Neural cell (in vitro differentiated cells): Measurements from ENCODE around the gene TSPAN8.

ENCODE experiments used
- EP300 ChIP-seq: fragments of 450-650 bp; conservative IDR thresholded peaks from 2 replicates; pipeline ENCODE4 v1.6.1; 2014; ENCODE audit warnings: antibody characterized with exemption, mild to moderate bottlenecking, moderate library complexity; ENCODE audit not compliant: poor library complexity, severe bottlenecking
- EZH2 ChIP-seq: fragments of 200-600, 300-800 bp; shearing (Covaris generic), sonication (generic); IDR thresholded peaks from 2 replicates; pipeline ENCODE4 v1.6.1; 2014; ENCODE audit warnings: antibody characterized with exemption, low read length, borderline replicate concordance, mild to moderate bottlenecking; ENCODE audit not compliant: insufficient read depth, poor library complexity, severe bottlenecking
- POLR2AphosphoS5 ChIP-seq: IDR thresholded peaks from 2 replicates; pipeline ENCODE4 v1.6.1; 2012
- RAD21 ChIP-seq: fragments of 450-650 bp; conservative IDR thresholded peaks from 2 replicates; pipeline ENCODE4 v1.6.1; 2014; ENCODE audit warnings: antibody characterized with exemption, mild to moderate bottlenecking, moderate library complexity
- SMC3 ChIP-seq: fragments of 450-650 bp; conservative IDR thresholded peaks from 2 replicates; pipeline ENCODE4 v1.6.1; 2014; ENCODE audit warnings: antibody characterized with exemption, mild to moderate bottlenecking, moderate library complexity; ENCODE audit not compliant: poor library complexity
- TF ChIP-seq, protein P1 (sequence below): fragments of 450-650 bp; IDR thresholded peaks from 2 replicates; pipeline ENCODE4 v1.5.1; 2014; ENCODE audit warnings: antibody characterized with exemption, mild to moderate bottlenecking, moderate library complexity; ENCODE audit not compliant: poor library complexity, severe bottlenecking

DNA sequence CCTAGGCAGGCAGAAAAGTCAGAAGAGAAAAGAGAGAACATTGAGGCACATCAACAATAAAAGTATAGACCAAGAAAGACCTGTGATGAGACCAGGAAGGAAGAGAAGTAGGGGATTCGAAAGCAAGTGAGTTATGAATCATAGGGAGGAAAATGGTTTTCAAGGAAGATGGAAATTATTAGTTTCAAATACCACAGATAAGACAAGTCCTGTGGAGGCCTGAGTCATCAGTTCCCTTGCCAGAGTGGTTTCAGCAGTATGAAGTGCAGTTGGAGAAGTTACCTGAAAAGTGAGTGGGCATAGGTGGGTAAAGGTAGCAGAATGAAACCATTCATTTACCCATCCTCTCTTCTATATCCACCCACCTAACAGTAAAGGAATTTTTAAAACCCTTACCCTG, 25.2 kb upstream of the TSPAN8 start:
- TF ChIP-seq EZH2 = no peak
- TF ChIP-seq, protein P1, sequence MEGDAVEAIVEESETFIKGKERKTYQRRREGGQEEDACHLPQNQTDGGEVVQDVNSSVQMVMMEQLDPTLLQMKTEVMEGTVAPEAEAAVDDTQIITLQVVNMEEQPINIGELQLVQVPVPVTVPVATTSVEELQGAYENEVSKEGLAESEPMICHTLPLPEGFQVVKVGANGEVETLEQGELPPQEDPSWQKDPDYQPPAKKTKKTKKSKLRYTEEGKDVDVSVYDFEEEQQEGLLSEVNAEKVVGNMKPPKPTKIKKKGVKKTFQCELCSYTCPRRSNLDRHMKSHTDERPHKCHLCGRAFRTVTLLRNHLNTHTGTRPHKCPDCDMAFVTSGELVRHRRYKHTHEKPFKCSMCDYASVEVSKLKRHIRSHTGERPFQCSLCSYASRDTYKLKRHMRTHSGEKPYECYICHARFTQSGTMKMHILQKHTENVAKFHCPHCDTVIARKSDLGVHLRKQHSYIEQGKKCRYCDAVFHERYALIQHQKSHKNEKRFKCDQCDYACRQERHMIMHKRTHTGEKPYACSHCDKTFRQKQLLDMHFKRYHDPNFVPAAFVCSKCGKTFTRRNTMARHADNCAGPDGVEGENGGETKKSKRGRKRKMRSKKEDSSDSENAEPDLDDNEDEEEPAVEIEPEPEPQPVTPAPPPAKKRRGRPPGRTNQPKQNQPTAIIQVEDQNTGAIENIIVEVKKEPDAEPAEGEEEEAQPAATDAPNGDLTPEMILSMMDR = no peak
- no peak for TF ChIP-seq POLR2AphosphoS5
- no peak for TF ChIP-seq SMC3
- no peak for TF ChIP-seq EP300
- TF ChIP-seq RAD21 = no peak
